GM18511 (cell line): ENCODE data around the gene SMIM23.

Experiments
- ATAC-seq: cut with Tn5 transposase; IDR thresholded peaks from one replicate; pipeline ENCODE4 v1.9.1; 2021; ENCODE audit warnings: mild to moderate bottlenecking, moderate library complexity; ENCODE audit not compliant: unreplicated experiment

Gene SMIM23

GRCh38 chr5:171785517-171785916, at the start of gene SMIM23:
Gene SMIM23, plus strand, starts transcription at chr5:171785817. Its CDS starts 55 bp downstream, at chr5:171785872.
- no peak for ATAC-seq

GRCh38 chr5:171736976-171737891, 48.4 kb upstream of the SMIM23 start:
- no peak for ATAC-seq

GRCh38 chr5:171738501-171738900, 47.1 kb upstream of the SMIM23 start:
- no peak for ATAC-seq

- ATAC-seq = no peak
Observed at GRCh38 chr5:171739271-171739670, 46.3 kb upstream of the SMIM23 start.

GRCh38 chr5:171743436-171744076, 42.1 kb upstream of the SMIM23 start:
- ATAC-seq = peak; percentile 42

GRCh38 chr5:171744264-171744663, 41.4 kb upstream of the SMIM23 start:
- no peak for ATAC-seq

- ATAC-seq = no peak
Observed at GRCh38 chr5:171744882-171745281, 40.7 kb upstream of the SMIM23 start.

GRCh38 chr5:171745602-171746001, 40.0 kb upstream of the SMIM23 start:
- no peak for ATAC-seq

- ATAC-seq = no peak
Observed at GRCh38 chr5:171747061-171747859, 38.4 kb upstream of the SMIM23 start.

GRCh38 chr5:171748720-171749119, 36.9 kb upstream of the SMIM23 start:
- no peak for ATAC-seq

- ATAC-seq = no peak
Observed at GRCh38 chr5:171749365-171749764, 36.3 kb upstream of the SMIM23 start.

GRCh38 chr5:171750311-171750788, 35.3 kb upstream of the SMIM23 start:
- no peak for ATAC-seq

- no peak for ATAC-seq
Observed at GRCh38 chr5:171755354-171755821, 30.2 kb upstream of the SMIM23 start.

- no peak for ATAC-seq
Observed at GRCh38 chr5:171757853-171758535, 27.6 kb upstream of the SMIM23 start.

- no peak for ATAC-seq
Observed at GRCh38 chr5:171759777-171760176, 25.8 kb upstream of the SMIM23 start.

- ATAC-seq = no peak
Observed at GRCh38 chr5:171762021-171762608, 23.5 kb upstream of the SMIM23 start.

- ATAC-seq = no peak
Observed at GRCh38 chr5:171762903-171763302, 22.7 kb upstream of the SMIM23 start.

GRCh38 chr5:171764265-171764664, 21.4 kb upstream of the SMIM23 start:
- ATAC-seq = no peak

- ATAC-seq = no peak
Observed at GRCh38 chr5:171766875-171767274, 18.7 kb upstream of the SMIM23 start.

GRCh38 chr5:171770153-171770552, 15.5 kb upstream of the SMIM23 start:
- no peak for ATAC-seq
